GM12878 (cell line): ENCODE data around the gene VIPR2. TPM values are rescaled to one million over a fixed set of nuclear protein-coding genes. Genes with fewer than 3 reads are reported as not detected.

ENCODE experiments used
- ATAC-seq: fragments of 200-7000 bp; cut with Tn5 transposase; 3 replicates; pipeline ENCODE4 v1.9.1; 2020; ENCODE audit warnings: mild to moderate bottlenecking, moderate library complexity
- BruUV-seq: library from RNA; stranded (reverse); fragments of 400-500 nt; replicated peaks from 2 replicates; lab custom pipeline; 2021; lab: Mats Ljungman, UMichigan
- CTCF ChIA-PET: fragments of 300-600 bp; sonication (Branson Sonifier 250); formaldehyde crosslinking; extraction: SDS; loops from one replicate; lab custom pipeline; 2021; ENCODE audit warnings: inconsistent platforms; lab: Yijun Ruan, JAX
- POLR2A ChIA-PET: fragments of 350-600 bp; formaldehyde crosslinking; extraction: SDS; loops from one replicate; lab custom pipeline; 2021; ENCODE audit warnings: inconsistent platforms; lab: Charles Lee
- RAD21 ChIA-PET: fragments of 300-600 bp; sonication (Branson Sonifier 250); formaldehyde crosslinking; loops from one replicate; lab custom pipeline; 2023; ENCODE audit warnings: antibody characterized with exemption; ENCODE audit not compliant: unreplicated experiment; lab: Charles Lee
- SMC1A ChIA-PET: fragments of 300-600 bp; sonication (Branson Sonifier 250); formaldehyde crosslinking; loops from one replicate; lab custom pipeline; 2023; ENCODE audit not compliant: unreplicated experiment, uncharacterized antibody; lab: Charles Lee
- DNase-seq: peaks from one replicate; pipeline ENCODE4 v3.0.0-alpha.2; 2011; ENCODE audit warnings: low read depth, low spot score
- FAIRE-seq: peaks from 3 replicates; lab custom pipeline; 2011; peaks lifted over from hg19 to GRCh38; lab: Jason Lieb, UNC
- H2AFZ ChIP-seq: 2 replicates; pipeline ENCODE4 v1.6.0; 2011; ENCODE audit warnings: low read depth, low read length, control low read depth; ENCODE audit not compliant: control insufficient read depth
- H3K27ac ChIP-seq: 2 replicates; pipeline ENCODE4 v1.5.1; 2011; ENCODE audit warnings: control low read depth; ENCODE audit not compliant: control insufficient read depth, insufficient read depth
- H3K27me3 ChIP-seq, 2 experiments: replicated peaks in 1 of 2; 2 replicates each; pipeline versions ENCODE4 v1.6.0 to v1.6.1; 2011; ENCODE audit warnings: low read length in 1 of 2; ENCODE audit not compliant: control insufficient read depth in 2 of 2, insufficient read depth in 2 of 2
- H3K36me3 ChIP-seq, 2 experiments: 2 replicates each; pipeline ENCODE4 v1.5.1; 2011; ENCODE audit warnings: low read length in 1 of 2; ENCODE audit not compliant: control insufficient read depth in 2 of 2, insufficient read depth in 2 of 2
- H3K4me1 ChIP-seq: 2 replicates; pipeline ENCODE4 v1.6.1; 2011; ENCODE audit warnings: mild to moderate bottlenecking, low read length, moderate library complexity, mixed read lengths; ENCODE audit not compliant: control insufficient read depth, insufficient read depth
- H3K4me2 ChIP-seq: 2 replicates; pipeline ENCODE4 v1.6.0; 2011; ENCODE audit warnings: control low read depth; ENCODE audit not compliant: control insufficient read depth, insufficient read depth
- H3K4me3 ChIP-seq: fragments of 200-600 bp; sonication (generic); 2 replicates; pipeline ENCODE4 v1.5.1; 2016
- H3K79me2 ChIP-seq: 2 replicates; pipeline ENCODE4 v1.6.0; 2011; ENCODE audit warnings: low read length; ENCODE audit not compliant: control insufficient read depth, insufficient read depth
- H3K9ac ChIP-seq: 2 replicates; pipeline ENCODE4 v1.8.0; 2011; ENCODE audit warnings: low read length, control low read depth, mixed read lengths; ENCODE audit not compliant: control insufficient read depth, insufficient read depth
- H3K9me3 ChIP-seq: replicated peaks from 3 replicates; pipeline ENCODE4 v1.5.1; 2011; ENCODE audit warnings: mild to moderate bottlenecking, low read length; ENCODE audit not compliant: control insufficient read depth, insufficient read depth
- H4K20me1 ChIP-seq: 2 replicates; pipeline ENCODE4 v1.6.0; 2011; ENCODE audit not compliant: control insufficient read depth, insufficient read depth
- WGBS: methylation state at CpG from one replicate; pipeline ENCODE4 v1.1.6; 2016; ENCODE audit warnings: low lambda C conversion rate; ENCODE audit not compliant: insufficient replicate concordance, insufficient coverage; ENCODE audit errors: missing lambda C conversion rate; 5-methylcytosine and 5-hydroxymethylcytosine counted together
- in situ Hi-C: fragments of 300-500 bp; cut with MboI; formaldehyde crosslinking; loops from 9 replicates; pipeline ENCODE4 v1.14.3; 2018; ENCODE audit warnings: mixed read lengths
- intact Hi-C: fragments of 100-400 bp; cut with micrococcal nuclease; formaldehyde crosslinking; loops from one replicate; pipeline ENCODE4 v1.14.2; 2022; ENCODE audit not compliant: unreplicated experiment
- polyA plus RNA-seq, 11 experiments: library from polyadenylated mRNA; depleted of rRNA in 4 of 11; unstranded in 6 of 11; stranded (reverse) in 5 of 11; fragments of >200 nt; fragmentation: Nextera tagmentation in 4 of 11; fragmentation: Illumina TruSeq in 1 of 11; extraction: Ambion mirVana in 4 of 11; extraction: Trizol in 1 of 11; gene quantifications; 1 replicate in 1 of 11; 2 replicates in 10 of 11; pipeline versions ENCODE4 v1.2.1 to v1.2.3, GENCODE V29; 2011 to 2016; ENCODE audit warnings: inconsistent platforms in 2 of 11, missing spikeins in 2 of 11, low read depth in 1 of 11
- total RNA-seq, 4 experiments: library from RNA; depleted of rRNA in 3 of 4; stranded (reverse); fragments of >200 nt in 3 of 4; fragmentation: Illumina TruSeq in 1 of 4; extraction: Trizol in 1 of 4; gene quantifications; 2 replicates each; pipeline versions ENCODE4 v1.2.1 to v1.2.3, GENCODE V29; 2013 to 2021
- TF ChIP-seq, protein P1 (sequence below): fragments of 150-350 bp; IDR thresholded peaks from 2 replicates; pipeline ENCODE4 v1.6.1; 2016; ENCODE audit warnings: low read depth, low read length
- TF ChIP-seq, protein P2 (sequence below): fragments of 450-650 bp; conservative IDR thresholded peaks from 2 replicates; pipeline ENCODE4 v1.6.1; 2017; ENCODE audit warnings: mild to moderate bottlenecking, moderate library complexity

The VIPR2 gene
- total and polyA plus RNA-seq, 10 of the 15 experiments (the other 5 are each of a cell fraction or from before 2014, with no cell fraction given), result not detected

DNA sequence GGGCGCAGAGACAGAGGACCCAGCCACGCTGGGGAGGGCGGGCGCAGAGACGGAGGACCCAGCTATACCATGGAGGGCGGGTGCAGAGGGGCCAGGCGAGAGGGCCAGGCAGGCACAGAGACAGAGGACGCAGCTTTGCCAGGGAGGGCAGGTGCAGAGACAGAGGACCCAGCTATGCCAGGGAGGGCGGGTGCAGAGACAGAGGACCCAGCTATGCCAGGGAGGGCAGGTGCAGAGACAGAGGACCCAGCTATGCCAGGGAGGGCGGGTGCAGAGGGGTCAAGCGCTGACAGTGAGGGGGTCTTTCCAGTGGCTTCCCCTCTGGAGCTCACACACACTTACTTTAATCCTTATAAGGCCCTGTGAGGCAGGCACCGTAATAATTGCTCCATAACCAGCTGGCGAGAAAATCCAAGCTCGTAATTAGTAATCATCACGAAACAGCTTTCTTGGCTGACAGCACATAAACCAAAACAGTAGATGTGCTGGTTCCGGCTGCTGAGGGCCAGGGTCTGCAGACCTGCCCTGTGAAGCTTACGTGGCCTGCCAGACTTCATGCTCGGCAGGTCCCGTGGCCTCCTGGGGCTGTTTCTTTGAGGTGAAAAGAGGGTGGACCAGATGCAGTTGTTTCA, 137.2 kb downstream of the VIPR2 start:
- no peak for ATAC-seq
- Histone ChIP-seq H2AFZ (no peak overlapping the region), H3K9ac (no peak overlapping the region), H3K9me3 (no peaks in the 10 kb centered on the region), H3K4me1 (no peaks in the 10 kb centered on the region), H3K27me3 (no peaks in the 10 kb centered on the region), H3K36me3 (no peaks in the 10 kb centered on the region), H3K79me2 (no peaks in the 10 kb centered on the region), H4K20me1 (no peaks in the 10 kb centered on the region), H3K4me3 (no peak overlapping the region), H3K4me2 (no peak overlapping the region), H3K27ac (no peak overlapping the region)
- WGBS, result 56% methylated on average over 15 of the region's 19 CpGs
- CTCF ChIA-PET, result interaction anchor here (1.2 kb wide), 1 partner anchor 31 kb away, joined by 3 read pairs; no protein-coding TSS in a partner anchor
- RAD21 ChIA-PET, result no interaction called here
- no peak for FAIRE-seq
- POLR2A ChIA-PET, result no interaction called here
- in situ Hi-C loops, result no loop called here
- SMC1A ChIA-PET, result no interaction called here
- no TSS peak for BruUV-seq
- intact Hi-C loops, result no loop called here
- TF ChIP-seq, protein P1, sequence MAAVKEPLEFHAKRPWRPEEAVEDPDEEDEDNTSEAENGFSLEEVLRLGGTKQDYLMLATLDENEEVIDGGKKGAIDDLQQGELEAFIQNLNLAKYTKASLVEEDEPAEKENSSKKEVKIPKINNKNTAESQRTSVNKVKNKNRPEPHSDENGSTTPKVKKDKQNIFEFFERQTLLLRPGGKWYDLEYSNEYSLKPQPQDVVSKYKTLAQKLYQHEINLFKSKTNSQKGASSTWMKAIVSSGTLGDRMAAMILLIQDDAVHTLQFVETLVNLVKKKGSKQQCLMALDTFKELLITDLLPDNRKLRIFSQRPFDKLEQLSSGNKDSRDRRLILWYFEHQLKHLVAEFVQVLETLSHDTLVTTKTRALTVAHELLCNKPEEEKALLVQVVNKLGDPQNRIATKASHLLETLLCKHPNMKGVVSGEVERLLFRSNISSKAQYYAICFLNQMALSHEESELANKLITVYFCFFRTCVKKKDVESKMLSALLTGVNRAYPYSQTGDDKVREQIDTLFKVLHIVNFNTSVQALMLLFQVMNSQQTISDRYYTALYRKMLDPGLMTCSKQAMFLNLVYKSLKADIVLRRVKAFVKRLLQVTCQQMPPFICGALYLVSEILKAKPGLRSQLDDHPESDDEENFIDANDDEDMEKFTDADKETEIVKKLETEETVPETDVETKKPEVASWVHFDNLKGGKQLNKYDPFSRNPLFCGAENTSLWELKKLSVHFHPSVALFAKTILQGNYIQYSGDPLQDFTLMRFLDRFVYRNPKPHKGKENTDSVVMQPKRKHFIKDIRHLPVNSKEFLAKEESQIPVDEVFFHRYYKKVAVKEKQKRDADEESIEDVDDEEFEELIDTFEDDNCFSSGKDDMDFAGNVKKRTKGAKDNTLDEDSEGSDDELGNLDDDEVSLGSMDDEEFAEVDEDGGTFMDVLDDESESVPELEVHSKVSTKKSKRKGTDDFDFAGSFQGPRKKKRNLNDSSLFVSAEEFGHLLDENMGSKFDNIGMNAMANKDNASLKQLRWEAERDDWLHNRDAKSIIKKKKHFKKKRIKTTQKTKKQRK, result no peak
- TF ChIP-seq, protein P2, sequence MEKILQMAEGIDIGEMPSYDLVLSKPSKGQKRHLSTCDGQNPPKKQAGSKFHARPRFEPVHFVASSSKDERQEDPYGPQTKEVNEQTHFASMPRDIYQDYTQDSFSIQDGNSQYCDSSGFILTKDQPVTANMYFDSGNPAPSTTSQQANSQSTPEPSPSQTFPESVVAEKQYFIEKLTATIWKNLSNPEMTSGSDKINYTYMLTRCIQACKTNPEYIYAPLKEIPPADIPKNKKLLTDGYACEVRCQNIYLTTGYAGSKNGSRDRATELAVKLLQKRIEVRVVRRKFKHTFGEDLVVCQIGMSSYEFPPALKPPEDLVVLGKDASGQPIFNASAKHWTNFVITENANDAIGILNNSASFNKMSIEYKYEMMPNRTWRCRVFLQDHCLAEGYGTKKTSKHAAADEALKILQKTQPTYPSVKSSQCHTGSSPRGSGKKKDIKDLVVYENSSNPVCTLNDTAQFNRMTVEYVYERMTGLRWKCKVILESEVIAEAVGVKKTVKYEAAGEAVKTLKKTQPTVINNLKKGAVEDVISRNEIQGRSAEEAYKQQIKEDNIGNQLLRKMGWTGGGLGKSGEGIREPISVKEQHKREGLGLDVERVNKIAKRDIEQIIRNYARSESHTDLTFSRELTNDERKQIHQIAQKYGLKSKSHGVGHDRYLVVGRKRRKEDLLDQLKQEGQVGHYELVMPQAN, result no peak
- DNase-seq, result no peak
